IMR-90 (cell line): Measurements from ENCODE around the gene FBH1. TPM values are rescaled to one million over a fixed set of nuclear protein-coding genes. Genes with fewer than 3 reads are reported as not detected.

Experiments used
- ATAC-seq: fragments of 200-7000 bp; cut with Tn5 transposase; 2 replicates; pipeline ENCODE4 v1.9.1; 2020; ENCODE audit warnings: low read depth, mild to moderate bottlenecking, moderate library complexity
- BruUV-seq: library from RNA; stranded (reverse); fragments of 400-500 nt; replicated peaks from 2 replicates; lab custom pipeline; 2021; lab: Mats Ljungman, UMichigan
- CTCF ChIA-PET: fragments of 300-600 bp; formaldehyde crosslinking; extraction: SDS; loops from one replicate; lab custom pipeline; 2021; ENCODE audit warnings: antibody characterized with exemption; lab: Yijun Ruan, JAX
- POLR2A ChIA-PET: fragments of 300-600 bp; sonication (Branson Sonifier 250); formaldehyde crosslinking; loops from one replicate; lab custom pipeline; 2022; ENCODE audit warnings: antibody characterized with exemption; ENCODE audit not compliant: unreplicated experiment; lab: Charles Lee
- DNase-seq: peaks from one replicate; pipeline ENCODE4 v3.0.0; 2013
- H2AFZ ChIP-seq: replicated peaks from 2 replicates; pipeline ENCODE3; 2013; ENCODE audit warnings: low read length, mild to moderate bottlenecking; ENCODE audit not compliant: poor library complexity
- H2AK5ac ChIP-seq: 2 replicates; pipeline ENCODE4 v1.6.1; 2013; ENCODE audit warnings: low read depth, low read length, inconsistent platforms
- H2AK9ac ChIP-seq: replicated peaks from 2 replicates; pipeline ENCODE3; 2013; ENCODE audit warnings: mild to moderate bottlenecking, low read depth, low read length, moderate library complexity; ENCODE audit not compliant: poor library complexity
- H2BK120ac ChIP-seq: 2 replicates; pipeline ENCODE4 v1.6.1; 2013; ENCODE audit warnings: low read depth, low read length, inconsistent platforms
- H2BK15ac ChIP-seq: 3 replicates; pipeline ENCODE4 v1.6.1; 2013; ENCODE audit warnings: low read depth, low read length, inconsistent platforms
- H2BK20ac ChIP-seq: 2 replicates; pipeline ENCODE4 v1.6.1; 2013; ENCODE audit warnings: low read depth, mild to moderate bottlenecking, inconsistent platforms, low read length, moderate library complexity
- H2BK5ac ChIP-seq: 2 replicates; pipeline ENCODE4 v1.6.1; 2013; ENCODE audit warnings: mild to moderate bottlenecking, low read depth, low read length, inconsistent platforms; ENCODE audit not compliant: poor library complexity, severe bottlenecking
- H3K14ac ChIP-seq: replicated peaks from 2 replicates; pipeline ENCODE4 v1.6.1; 2013; ENCODE audit warnings: low read depth, low read length, inconsistent platforms
- H3K18ac ChIP-seq: 2 replicates; pipeline ENCODE4 v1.6.1; 2013; ENCODE audit warnings: low read depth, low read length, control low read depth
- H3K23ac ChIP-seq: 2 replicates; pipeline ENCODE4 v1.6.1; 2013; ENCODE audit warnings: low read depth, low read length, inconsistent platforms
- H3K27ac ChIP-seq: 2 replicates; pipeline ENCODE4 v1.5.1; 2013; ENCODE audit warnings: mild to moderate bottlenecking, control low read depth, low read length; ENCODE audit not compliant: insufficient read depth
- H3K27me3 ChIP-seq: 2 replicates; pipeline ENCODE4 v1.6.1; 2013; ENCODE audit warnings: low read length; ENCODE audit not compliant: control insufficient read depth, insufficient read depth
- H3K36me3 ChIP-seq: 2 replicates; pipeline ENCODE4 v1.6.1; 2013; ENCODE audit warnings: low read length, mixed read lengths; ENCODE audit not compliant: control insufficient read depth, insufficient read depth
- H3K4ac ChIP-seq: 2 replicates; pipeline ENCODE4 v1.6.1; 2013; ENCODE audit warnings: low read depth, low read length, inconsistent platforms
- H3K4me1 ChIP-seq: 2 replicates; pipeline ENCODE4 v1.6.1; 2013; ENCODE audit warnings: low read length, mixed read lengths; ENCODE audit not compliant: control insufficient read depth, insufficient read depth
- H3K4me2 ChIP-seq: 2 replicates; pipeline ENCODE4 v1.6.1; 2013; ENCODE audit warnings: low read depth, mild to moderate bottlenecking, control low read depth, low read length, moderate library complexity
- H3K4me3 ChIP-seq: 2 replicates; pipeline ENCODE4 v1.5.1; 2013; ENCODE audit warnings: low read depth, mild to moderate bottlenecking, control low read depth, low read length, moderate library complexity; ENCODE audit not compliant: insufficient read depth
- H3K56ac ChIP-seq: 2 replicates; pipeline ENCODE4 v1.6.1; 2013; ENCODE audit warnings: low read length, inconsistent platforms; ENCODE audit not compliant: insufficient read depth; ENCODE audit errors: extremely low read depth
- H3K79me1 ChIP-seq, 2 experiments: 2 replicates each; pipeline ENCODE4 v1.6.1; 2013; ENCODE audit warnings: low read length in 2 of 2, inconsistent platforms in 1 of 2, low read depth in 1 of 2
- H3K9ac ChIP-seq: 2 replicates; pipeline ENCODE4 v1.6.1; 2013; ENCODE audit warnings: low read depth, low read length, control low read depth
- H3K9me1 ChIP-seq: 2 replicates; pipeline ENCODE4 v1.6.1; 2013; ENCODE audit warnings: low read length, inconsistent platforms; ENCODE audit not compliant: insufficient read depth
- H3K9me3 ChIP-seq: 2 replicates; pipeline ENCODE4 v1.6.1; 2013; ENCODE audit warnings: low read length; ENCODE audit not compliant: control insufficient read depth, insufficient read depth
- H4K20me1 ChIP-seq: 2 replicates; pipeline ENCODE4 v1.6.1; 2013; ENCODE audit warnings: low read length, inconsistent platforms; ENCODE audit not compliant: insufficient read depth
- H4K5ac ChIP-seq: 2 replicates; pipeline ENCODE4 v1.6.1; 2013; ENCODE audit warnings: mild to moderate bottlenecking, low read depth, low read length, control low read depth
- H4K8ac ChIP-seq, 2 experiments: 2 replicates each; pipeline ENCODE4 v1.6.1; 2013; ENCODE audit warnings: low read depth in 2 of 2, low read length in 2 of 2, control low read depth in 1 of 2, inconsistent platforms in 1 of 2
- H4K91ac ChIP-seq: 2 replicates; pipeline ENCODE4 v1.6.1; 2013; ENCODE audit warnings: low read depth, low read length, inconsistent platforms; ENCODE audit not compliant: insufficient read depth
- BHLHE40 ChIP-seq: fragments of 150-350 bp; IDR thresholded peaks from 2 replicates; pipeline ENCODE4 v1.6.1; 2016; ENCODE audit warnings: mild to moderate bottlenecking, low read depth, low read length
- MAZ ChIP-seq: IDR thresholded peaks from 2 replicates; pipeline ENCODE4 v1.6.1; 2012; ENCODE audit warnings: low read depth, mild to moderate bottlenecking, low read length, improper control_type of control experiment, moderate library complexity, borderline replicate concordance
- POLR2A ChIP-seq: IDR thresholded peaks from 2 replicates; pipeline ENCODE4 v1.6.1; 2012; ENCODE audit warnings: mild to moderate bottlenecking, low read depth, low read length
- RAD21 ChIP-seq: IDR thresholded peaks from 2 replicates; pipeline ENCODE4 v1.6.1; 2012; ENCODE audit warnings: low read length, improper control_type of control experiment
- SMC3 ChIP-seq: fragments of 150-350 bp; IDR thresholded peaks from 2 replicates; pipeline ENCODE4 v1.6.1; 2016; ENCODE audit warnings: low read depth, mild to moderate bottlenecking, antibody characterized with exemption, low read length, moderate library complexity
- WGBS, 2 experiments: methylation state at CpG; one replicate each; pipeline versions ENCODE4 v1.1.5 to v1.1.7; 2013; ENCODE audit warnings: missing lambda C conversion rate in 2 of 2; ENCODE audit not compliant: insufficient read length in 1 of 2; ENCODE audit errors: extremely low coverage in 2 of 2; 5-methylcytosine and 5-hydroxymethylcytosine counted together
- dilution Hi-C: fragments of 300-500 bp; cut with HindIII; formaldehyde crosslinking; loops from one replicate; pipeline ENCODE4 v1.14.3; 2018; ENCODE audit warnings: low sequenced_read_pairs; ENCODE audit not compliant: unreplicated experiment
- in situ Hi-C: fragments of 300-500 bp; cut with MboI; formaldehyde crosslinking; loops from 3 replicates; pipeline ENCODE4 v1.14.3; 2019; ENCODE audit warnings: low sequenced_read_pairs, inconsistent platforms, mixed read lengths
- intact Hi-C: fragments of 100-400 bp; cut with micrococcal nuclease; formaldehyde crosslinking; loops from 2 replicates; pipeline ENCODE4 v1.10.0; 2022
- polyA plus RNA-seq, 3 experiments: library from polyadenylated mRNA; depleted of rRNA; stranded (reverse); fragments of >200 nt; gene quantifications; 2 replicates each; pipeline ENCODE4 v1.2.3, GENCODE V29; 2012; ENCODE audit warnings: low replicate concordance in 1 of 3
- total RNA-seq: library from RNA; depleted of rRNA; stranded (reverse); fragments of >200 nt; gene quantifications from 2 replicates; pipeline ENCODE4 v1.2.3, GENCODE V29; 2012
- TF ChIP-seq, protein P1 (sequence below): conservative IDR thresholded peaks from 2 replicates; pipeline ENCODE4 v1.5.1; 2012; ENCODE audit warnings: mild to moderate bottlenecking, low read depth, low read length, improper control_type of control experiment

The FBH1 gene
- total and polyA plus RNA-seq, 2 of the 4 experiments (the other 2 are of a cell fraction): 59.3 to 72.2 TPM

- H3K27ac ChIP-seq: no peak overlapping the region
- H3K14ac ChIP-seq: 0 out of 2 replicates have a peak overlapping the region, but pooled peaks have one; percentile 67
- H2BK120ac ChIP-seq: peak overlapping the region; percentile 50; the same call in 1 of the 2 replicates
- H3K4me3 ChIP-seq: no peak overlapping the region
- H3K36me3 ChIP-seq: peaks cover 5% of the 10 kb centered on the region; the same call in 1 of the 2 replicates
- no peak for TF ChIP-seq MAZ
- peak; percentile 44 for TF ChIP-seq SMC3
- TF ChIP-seq POLR2A: no peak
- TF ChIP-seq BHLHE40: no peak
- peak; percentile 79 for TF ChIP-seq RAD21
- TF ChIP-seq, protein P1, sequence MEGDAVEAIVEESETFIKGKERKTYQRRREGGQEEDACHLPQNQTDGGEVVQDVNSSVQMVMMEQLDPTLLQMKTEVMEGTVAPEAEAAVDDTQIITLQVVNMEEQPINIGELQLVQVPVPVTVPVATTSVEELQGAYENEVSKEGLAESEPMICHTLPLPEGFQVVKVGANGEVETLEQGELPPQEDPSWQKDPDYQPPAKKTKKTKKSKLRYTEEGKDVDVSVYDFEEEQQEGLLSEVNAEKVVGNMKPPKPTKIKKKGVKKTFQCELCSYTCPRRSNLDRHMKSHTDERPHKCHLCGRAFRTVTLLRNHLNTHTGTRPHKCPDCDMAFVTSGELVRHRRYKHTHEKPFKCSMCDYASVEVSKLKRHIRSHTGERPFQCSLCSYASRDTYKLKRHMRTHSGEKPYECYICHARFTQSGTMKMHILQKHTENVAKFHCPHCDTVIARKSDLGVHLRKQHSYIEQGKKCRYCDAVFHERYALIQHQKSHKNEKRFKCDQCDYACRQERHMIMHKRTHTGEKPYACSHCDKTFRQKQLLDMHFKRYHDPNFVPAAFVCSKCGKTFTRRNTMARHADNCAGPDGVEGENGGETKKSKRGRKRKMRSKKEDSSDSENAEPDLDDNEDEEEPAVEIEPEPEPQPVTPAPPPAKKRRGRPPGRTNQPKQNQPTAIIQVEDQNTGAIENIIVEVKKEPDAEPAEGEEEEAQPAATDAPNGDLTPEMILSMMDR: peak; percentile 66
- peak overlapping the region; percentile 66 for H2AK9ac ChIP-seq
- H2BK5ac ChIP-seq: no peak overlapping the region
- peak overlapping the region in 1 of 2 experiments; percentile 55; a peak in 1 of 4 replicates for H4K8ac ChIP-seq
- peak overlapping the region; percentile 87 for H2AK5ac ChIP-seq
- dilution Hi-C loops: no loop called here
- H3K79me1 ChIP-seq: peaks cover 0 to 14% of the 10 kb centered on the region in 2 experiments; a peak in 1 of 4 replicates
- intact Hi-C loops: loop anchor here (1.0 to 2.0 kb wide), 3 partner anchors 65 to 452 kb away; partner anchors contain the start of gene RBM17
- CTCF ChIA-PET: interaction anchor here (0.6 to 0.7 kb wide), 2 partner anchors 49 to 212 kb away, joined by 3 read pairs; no protein-coding TSS in a partner anchor
- peak overlapping the region; percentile 64 for H2BK20ac ChIP-seq
- no peak overlapping the region for H3K9ac ChIP-seq
- peak overlapping the region; percentile 59; the same call in 1 of the 3 replicates for H2BK15ac ChIP-seq
- H4K20me1 ChIP-seq: no peaks in the 10 kb centered on the region
- H2AFZ ChIP-seq: peak overlapping the region; percentile 63
- peak; percentile 71 for DNase-seq
- no peak overlapping the region for H3K4me2 ChIP-seq
- peak overlapping the region; percentile 77 for H3K4ac ChIP-seq
- H3K23ac ChIP-seq: 0 out of 2 replicates have a peak overlapping the region, but pooled peaks have one; percentile 23
- no peak overlapping the region for H4K5ac ChIP-seq
- no TSS peak for BruUV-seq
- no peak overlapping the region for H3K18ac ChIP-seq
- H4K91ac ChIP-seq: peak overlapping the region; percentile 38; the same call in 1 of the 2 replicates
- H3K27me3 ChIP-seq: no peaks in the 10 kb centered on the region
- no CpG with 5 or more reads among the region's 14 CpGs for WGBS, 2 experiments
- H3K56ac ChIP-seq: no peak overlapping the region
- H3K9me1 ChIP-seq: peaks cover 17% of the 10 kb centered on the region
- no peaks in the 10 kb centered on the region for H3K9me3 ChIP-seq
- in situ Hi-C loops: no loop called here
- POLR2A ChIA-PET: no interaction called here
- H3K4me1 ChIP-seq: peaks cover 26% of the 10 kb centered on the region
- ATAC-seq: peak; percentile 53
Measured at GRCh38 chr10:5949009-5949759, 59.1 kb downstream of the FBH1 start.
